Astrocyte (in vitro differentiated cells and primary cell): ENCODE results near the gene AP3S1. TPM values are rescaled to one million over a fixed set of nuclear protein-coding genes. Genes with fewer than 3 reads are reported as not detected.

Experiments
- DNase-seq: peaks from one replicate; pipeline ENCODE4 v3.0.0-alpha.2; 2010; ENCODE audit warnings: low read depth
- FAIRE-seq: peaks from 2 replicates; lab custom pipeline; 2011; peaks lifted over from hg19 to GRCh38; lab: Jason Lieb, UNC
- H2AFZ ChIP-seq: 2 replicates; pipeline ENCODE4 v1.6.0; 2012; ENCODE audit warnings: low read depth, low read length, inconsistent platforms
- H3K27ac ChIP-seq: 2 replicates; pipeline ENCODE4 v1.5.1; 2011; ENCODE audit warnings: low read depth, low read length, inconsistent platforms
- H3K27me3 ChIP-seq: 2 replicates; pipeline ENCODE4 v1.6.0; 2011; ENCODE audit warnings: low read length, inconsistent platforms; ENCODE audit not compliant: insufficient read depth
- H3K36me3 ChIP-seq: 2 replicates; pipeline ENCODE4 v1.5.1; 2011; ENCODE audit warnings: low read length, inconsistent platforms; ENCODE audit not compliant: insufficient read depth
- H3K4me1 ChIP-seq: 2 replicates; pipeline ENCODE4 v1.5.1; 2011; ENCODE audit warnings: low read length, inconsistent platforms; ENCODE audit not compliant: insufficient read depth
- H3K4me2 ChIP-seq: 2 replicates; pipeline ENCODE4 v1.6.0; 2012; ENCODE audit warnings: low read length, inconsistent platforms
- H3K4me3 ChIP-seq: 2 replicates; pipeline ENCODE4 v1.5.1; 2011; ENCODE audit warnings: low read depth, mild to moderate bottlenecking, low read length, inconsistent platforms; ENCODE audit not compliant: insufficient read depth
- H3K79me2 ChIP-seq: 2 replicates; pipeline ENCODE4 v1.6.0; 2012; ENCODE audit warnings: mild to moderate bottlenecking, low read length, inconsistent platforms; ENCODE audit not compliant: insufficient read depth
- H3K9ac ChIP-seq: 2 replicates; pipeline ENCODE4 v1.6.0; 2012; ENCODE audit warnings: mild to moderate bottlenecking, low read length, inconsistent platforms
- H3K9me3 ChIP-seq: 2 replicates; pipeline ENCODE4 v1.5.1; 2012; ENCODE audit warnings: low read depth, mild to moderate bottlenecking, low read length, inconsistent platforms; ENCODE audit not compliant: insufficient read depth
- H4K20me1 ChIP-seq: 2 replicates; pipeline ENCODE4 v1.6.0; 2012; ENCODE audit warnings: low read length, inconsistent platforms; ENCODE audit not compliant: insufficient read depth
- H3K27ac Mint-ChIP-seq: one replicate; pipeline ENCODE4 v1.8.0; 2021; ENCODE audit warnings: mild to moderate bottlenecking, mixed read lengths; ENCODE audit not compliant: unreplicated experiment
- H3K27me3 Mint-ChIP-seq: one replicate; pipeline ENCODE4 v1.8.0; 2021; ENCODE audit warnings: low read depth, mixed read lengths; ENCODE audit not compliant: unreplicated experiment
- H3K36me3 Mint-ChIP-seq: one replicate; pipeline ENCODE4 v1.8.0; 2021; ENCODE audit warnings: low read depth, mixed read lengths; ENCODE audit not compliant: unreplicated experiment
- H3K4me1 Mint-ChIP-seq: one replicate; pipeline ENCODE4 v1.8.0; 2021; ENCODE audit warnings: low read depth, mixed read lengths; ENCODE audit not compliant: unreplicated experiment
- H3K4me3 Mint-ChIP-seq: one replicate; pipeline ENCODE4 v1.8.0; 2021; ENCODE audit warnings: mild to moderate bottlenecking, moderate library complexity, mixed read lengths; ENCODE audit not compliant: unreplicated experiment
- H3K9me3 Mint-ChIP-seq: one replicate; pipeline ENCODE4 v1.8.0; 2021; ENCODE audit warnings: mild to moderate bottlenecking, mixed read lengths; ENCODE audit not compliant: unreplicated experiment
- EZH2 ChIP-seq: IDR thresholded peaks from 2 replicates; pipeline ENCODE4 v1.6.1; 2012; ENCODE audit warnings: mild to moderate bottlenecking, low read length, inconsistent platforms; ENCODE audit not compliant: insufficient read depth
- total RNA-seq: library from RNA; stranded (reverse); gene quantifications from 2 replicates; pipeline ENCODE4 v1.2.1, GENCODE V29; 2021
- TF ChIP-seq, protein P1 (sequence below): IDR thresholded peaks from 2 replicates; pipeline ENCODE4 v1.5.1; 2011; ENCODE audit warnings: low read depth, mild to moderate bottlenecking, inconsistent platforms, low read length, moderate library complexity; ENCODE audit not compliant: insufficient read depth

Gene AP3S1
- total RNA-seq, 1 donor from 2014 or later: 108 TPM

DNA sequence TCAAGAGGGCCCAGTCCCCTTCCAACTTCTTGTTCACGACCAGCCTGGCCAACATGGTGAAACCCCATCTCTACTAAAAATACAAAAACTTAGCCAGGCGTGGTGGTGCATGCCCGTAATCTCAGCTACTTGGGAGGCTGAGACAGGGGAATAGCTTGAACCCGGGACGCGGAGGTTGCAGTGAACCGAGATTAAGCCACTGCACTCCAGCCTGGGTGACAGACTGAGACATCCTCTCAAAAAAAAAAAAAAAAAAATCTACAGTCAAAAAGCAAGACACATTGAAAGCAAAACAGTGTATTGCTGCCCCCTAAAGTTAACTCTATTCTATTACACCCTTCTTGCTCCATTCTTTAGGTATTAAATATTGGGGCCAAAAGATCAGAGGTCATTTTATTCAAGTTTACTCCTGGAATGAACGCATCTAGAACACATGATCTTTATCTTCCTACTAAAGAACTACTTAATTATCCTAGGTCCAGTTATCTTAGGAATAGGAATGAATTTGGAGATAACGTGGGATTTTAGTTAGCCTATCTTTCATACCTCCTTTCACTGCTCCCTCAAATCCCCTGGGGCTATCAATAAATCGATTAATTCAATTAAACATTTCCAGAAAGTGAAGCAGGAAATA, 2.7 kb upstream of the AP3S1 start:
- peaks cover 23% of the 10 kb centered on the region for H3K36me3 ChIP-seq
- H3K79me2 ChIP-seq: peaks cover 70% of the 10 kb centered on the region
- Mint-ChIP-seq H3K36me3 (no peaks in the 10 kb centered on the region), H3K4me3 (peak overlapping the region; percentile 97), H3K9me3 (no peaks in the 10 kb centered on the region), H3K4me1 (peaks cover 15% of the 10 kb centered on the region), H3K27ac (no peak overlapping the region), H3K27me3 (no peaks in the 10 kb centered on the region)
- no peak overlapping the region for H3K27ac ChIP-seq
- H3K4me3 ChIP-seq: peak overlapping the region; percentile 18
- H4K20me1 ChIP-seq: peaks cover 50% of the 10 kb centered on the region
- H3K4me2 ChIP-seq: peak overlapping the region; percentile 88
- no peak for DNase-seq
- FAIRE-seq: no peak
- H2AFZ ChIP-seq: no peak overlapping the region
- no peak for TF ChIP-seq EZH2
- TF ChIP-seq, protein P1, sequence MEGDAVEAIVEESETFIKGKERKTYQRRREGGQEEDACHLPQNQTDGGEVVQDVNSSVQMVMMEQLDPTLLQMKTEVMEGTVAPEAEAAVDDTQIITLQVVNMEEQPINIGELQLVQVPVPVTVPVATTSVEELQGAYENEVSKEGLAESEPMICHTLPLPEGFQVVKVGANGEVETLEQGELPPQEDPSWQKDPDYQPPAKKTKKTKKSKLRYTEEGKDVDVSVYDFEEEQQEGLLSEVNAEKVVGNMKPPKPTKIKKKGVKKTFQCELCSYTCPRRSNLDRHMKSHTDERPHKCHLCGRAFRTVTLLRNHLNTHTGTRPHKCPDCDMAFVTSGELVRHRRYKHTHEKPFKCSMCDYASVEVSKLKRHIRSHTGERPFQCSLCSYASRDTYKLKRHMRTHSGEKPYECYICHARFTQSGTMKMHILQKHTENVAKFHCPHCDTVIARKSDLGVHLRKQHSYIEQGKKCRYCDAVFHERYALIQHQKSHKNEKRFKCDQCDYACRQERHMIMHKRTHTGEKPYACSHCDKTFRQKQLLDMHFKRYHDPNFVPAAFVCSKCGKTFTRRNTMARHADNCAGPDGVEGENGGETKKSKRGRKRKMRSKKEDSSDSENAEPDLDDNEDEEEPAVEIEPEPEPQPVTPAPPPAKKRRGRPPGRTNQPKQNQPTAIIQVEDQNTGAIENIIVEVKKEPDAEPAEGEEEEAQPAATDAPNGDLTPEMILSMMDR: peak; percentile 60
- no peaks in the 10 kb centered on the region for H3K9me3 ChIP-seq
- no peaks in the 10 kb centered on the region for H3K27me3 ChIP-seq
- H3K4me1 ChIP-seq: no peaks in the 10 kb centered on the region
- peak overlapping the region; percentile 25 for H3K9ac ChIP-seq

DNA sequence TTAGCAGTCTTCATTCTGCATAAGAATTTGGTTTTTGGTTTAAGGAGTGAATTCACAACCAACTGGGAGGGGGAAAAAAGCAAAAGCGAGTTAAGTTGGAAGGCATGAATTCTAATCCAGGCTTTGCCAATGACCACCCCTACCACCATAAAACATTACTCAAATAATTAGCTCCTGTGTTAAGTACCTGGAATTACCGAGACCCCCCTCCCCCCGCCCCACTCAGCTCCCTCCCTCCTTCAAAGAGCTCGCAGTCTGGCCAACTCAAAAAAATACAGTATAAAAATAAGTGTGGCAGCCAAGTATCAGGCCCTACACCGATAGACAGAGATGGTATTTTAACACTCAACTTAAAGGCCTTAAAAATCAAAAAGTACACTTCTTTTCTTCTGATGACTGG, 862 bp upstream of the AP3S1 start:
- peak overlapping the region; percentile 94 for H3K27ac ChIP-seq
- FAIRE-seq: no peak
- H3K4me1 Mint-ChIP-seq: peaks cover 25% of the 10 kb centered on the region

More for the DNA sequence above, 862 bp upstream of the AP3S1 start:
- H3K9me3 Mint-ChIP-seq: no peaks in the 10 kb centered on the region
- H3K27me3 ChIP-seq: no peaks in the 10 kb centered on the region
- peak overlapping the region; percentile 88 for H3K4me2 ChIP-seq
- peaks cover 89% of the 10 kb centered on the region for H3K79me2 ChIP-seq
- peak overlapping the region; percentile 99 for H3K27ac Mint-ChIP-seq
- peak overlapping the region; percentile 98 for H2AFZ ChIP-seq
- peaks cover 58% of the 10 kb centered on the region for H4K20me1 ChIP-seq
- peak overlapping the region; percentile 97 for H3K4me3 Mint-ChIP-seq
- H3K36me3 Mint-ChIP-seq: no peaks in the 10 kb centered on the region
- DNase-seq: no peak
- H3K4me1 ChIP-seq: no peaks in the 10 kb centered on the region
- peak overlapping the region; percentile 91 for H3K9ac ChIP-seq
- peak overlapping the region; percentile 92 for H3K4me3 ChIP-seq
- TF ChIP-seq, protein P1: no peak
- no peak for TF ChIP-seq EZH2
- no peaks in the 10 kb centered on the region for H3K27me3 Mint-ChIP-seq
- H3K36me3 ChIP-seq: peaks cover 10% of the 10 kb centered on the region
- H3K9me3 ChIP-seq: no peaks in the 10 kb centered on the region
